AG09309 (cell line): ENCODE measurements around the gene DMPK.

Experiments used
- DNase-seq: peaks from one replicate; pipeline ENCODE4 v3.0.0-alpha.2; 2010; ENCODE audit warnings: low read depth
- H3K4me3 ChIP-seq: 2 replicates; pipeline ENCODE4 v1.5.1; 2011; ENCODE audit warnings: mild to moderate bottlenecking, low read depth, low read length, moderate library complexity; ENCODE audit not compliant: control insufficient read depth
- TF ChIP-seq, protein P1 (sequence below): IDR thresholded peaks from 2 replicates; pipeline ENCODE4 v1.5.1; 2011; ENCODE audit warnings: mild to moderate bottlenecking, low read depth, low read length, inconsistent platforms; ENCODE audit not compliant: insufficient read depth, control insufficient read depth; ENCODE audit errors: missing control alignments

DMPK gene

DNA sequence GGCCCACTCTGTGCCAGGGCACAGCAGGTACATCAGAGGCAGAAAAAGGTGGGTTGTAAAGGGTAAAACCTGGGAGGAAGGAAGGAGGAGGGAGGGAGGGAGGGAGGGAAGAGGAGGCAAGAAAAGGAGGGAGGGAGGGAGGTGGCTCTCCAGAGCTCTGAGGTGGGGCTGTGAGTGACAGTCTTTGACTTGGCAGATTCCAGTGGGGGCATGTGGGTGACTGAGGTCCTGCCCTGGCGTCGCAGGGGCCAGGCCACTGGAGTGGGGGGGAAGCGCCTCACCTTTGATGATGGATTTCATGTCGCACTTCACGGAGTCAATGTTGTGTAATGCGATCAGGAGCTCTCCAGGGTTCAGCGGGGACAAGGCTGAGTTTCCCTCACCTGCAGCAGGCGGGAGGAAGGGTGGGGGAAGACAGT is 38.8 kb upstream of the DMPK start:
- H3K4me3 ChIP-seq = no peak overlapping the region
- TF ChIP-seq, protein P1, sequence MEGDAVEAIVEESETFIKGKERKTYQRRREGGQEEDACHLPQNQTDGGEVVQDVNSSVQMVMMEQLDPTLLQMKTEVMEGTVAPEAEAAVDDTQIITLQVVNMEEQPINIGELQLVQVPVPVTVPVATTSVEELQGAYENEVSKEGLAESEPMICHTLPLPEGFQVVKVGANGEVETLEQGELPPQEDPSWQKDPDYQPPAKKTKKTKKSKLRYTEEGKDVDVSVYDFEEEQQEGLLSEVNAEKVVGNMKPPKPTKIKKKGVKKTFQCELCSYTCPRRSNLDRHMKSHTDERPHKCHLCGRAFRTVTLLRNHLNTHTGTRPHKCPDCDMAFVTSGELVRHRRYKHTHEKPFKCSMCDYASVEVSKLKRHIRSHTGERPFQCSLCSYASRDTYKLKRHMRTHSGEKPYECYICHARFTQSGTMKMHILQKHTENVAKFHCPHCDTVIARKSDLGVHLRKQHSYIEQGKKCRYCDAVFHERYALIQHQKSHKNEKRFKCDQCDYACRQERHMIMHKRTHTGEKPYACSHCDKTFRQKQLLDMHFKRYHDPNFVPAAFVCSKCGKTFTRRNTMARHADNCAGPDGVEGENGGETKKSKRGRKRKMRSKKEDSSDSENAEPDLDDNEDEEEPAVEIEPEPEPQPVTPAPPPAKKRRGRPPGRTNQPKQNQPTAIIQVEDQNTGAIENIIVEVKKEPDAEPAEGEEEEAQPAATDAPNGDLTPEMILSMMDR = no peak
- no peak for DNase-seq

DNA sequence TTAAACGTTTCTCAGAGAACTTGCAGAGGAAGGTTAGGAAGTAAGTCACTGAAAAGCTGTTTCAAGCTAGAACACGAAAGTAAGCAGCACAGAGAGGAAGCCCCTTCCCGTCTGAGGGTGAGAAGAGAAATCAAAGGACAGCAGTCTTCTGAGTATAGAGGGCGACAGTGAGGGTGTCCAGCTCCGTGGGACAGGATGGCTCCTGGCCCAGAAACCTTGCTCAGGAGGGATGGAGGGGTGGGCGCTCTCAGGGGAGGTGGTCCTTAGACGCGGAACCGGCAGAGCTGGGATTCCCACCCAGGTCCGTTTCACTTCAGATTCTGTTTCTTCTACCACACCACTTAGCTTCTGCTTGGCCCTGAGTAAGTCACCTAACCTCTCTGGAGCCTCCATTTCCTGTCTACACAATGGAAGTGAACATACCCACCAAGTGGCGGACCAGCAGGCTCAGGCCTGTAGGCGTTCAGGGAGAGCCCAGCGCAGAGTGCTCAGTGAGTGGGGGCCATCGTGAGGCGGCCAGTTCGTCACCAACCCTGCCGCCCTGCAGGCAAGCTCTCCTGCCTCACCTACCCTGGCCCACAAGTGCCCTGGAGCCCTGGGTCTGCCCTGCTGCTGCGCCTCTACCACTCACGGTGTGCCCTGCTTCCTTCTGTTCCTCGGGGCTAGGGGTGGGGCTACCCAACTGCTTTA is 38.3 kb upstream of the DMPK start:
- H3K4me3 ChIP-seq = no peak overlapping the region
- TF ChIP-seq, protein P1 = no peak
- no peak for DNase-seq

DNA sequence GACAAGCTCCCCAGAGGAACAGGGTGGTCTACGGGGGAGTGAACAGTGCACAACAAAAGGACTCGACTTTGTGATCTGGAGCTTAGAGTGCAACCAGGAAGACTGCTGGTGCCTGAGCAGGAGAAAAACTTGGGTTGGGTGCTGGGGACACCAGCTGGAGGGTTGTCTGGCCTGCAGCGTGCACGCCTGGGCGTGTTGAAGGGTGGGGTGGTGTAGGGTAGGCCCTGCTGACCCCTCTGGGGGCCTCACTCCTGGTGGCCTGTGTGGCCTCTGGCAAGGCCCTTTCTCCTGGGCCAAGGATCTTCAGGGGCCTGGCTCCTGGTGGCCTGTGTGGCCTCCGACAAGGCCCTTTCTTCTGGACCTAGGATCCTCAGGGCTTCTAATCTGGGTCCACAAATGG is 37.5 kb upstream of the DMPK start:
- DNase-seq = no peak
- TF ChIP-seq, protein P1 = no peak
- H3K4me3 ChIP-seq = no peak overlapping the region

DNA sequence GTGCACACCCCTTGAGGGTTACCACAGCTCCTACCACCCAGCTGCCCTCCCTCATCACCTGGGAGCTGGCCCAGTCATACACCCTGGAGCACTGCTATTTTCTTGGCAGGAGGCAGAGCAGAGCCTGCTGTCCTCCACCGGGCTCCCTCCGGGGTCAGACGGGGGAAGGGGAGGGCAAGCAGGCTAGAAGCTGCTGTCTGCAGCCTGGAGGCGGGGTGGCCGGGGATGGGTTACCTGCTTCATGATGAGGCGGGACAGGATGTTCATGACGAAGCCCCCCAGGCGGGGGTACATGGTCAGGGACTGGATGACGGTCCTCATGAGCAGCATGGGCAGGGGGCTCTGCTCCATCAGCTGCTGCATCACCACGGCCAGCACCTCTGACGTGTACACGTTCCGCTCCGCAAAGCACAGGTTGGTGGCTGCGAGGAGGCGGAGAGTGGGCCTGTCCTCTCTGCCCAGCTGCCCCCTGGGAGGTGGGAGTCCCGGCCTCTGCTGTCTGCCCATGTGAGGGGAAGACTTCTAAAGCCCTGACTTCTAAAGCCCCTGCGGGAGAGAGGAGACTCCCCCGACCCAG is 35.5 kb upstream of the DMPK start:
- TF ChIP-seq, protein P1 = no peak
- no peak for DNase-seq
- no peak overlapping the region for H3K4me3 ChIP-seq

DNA sequence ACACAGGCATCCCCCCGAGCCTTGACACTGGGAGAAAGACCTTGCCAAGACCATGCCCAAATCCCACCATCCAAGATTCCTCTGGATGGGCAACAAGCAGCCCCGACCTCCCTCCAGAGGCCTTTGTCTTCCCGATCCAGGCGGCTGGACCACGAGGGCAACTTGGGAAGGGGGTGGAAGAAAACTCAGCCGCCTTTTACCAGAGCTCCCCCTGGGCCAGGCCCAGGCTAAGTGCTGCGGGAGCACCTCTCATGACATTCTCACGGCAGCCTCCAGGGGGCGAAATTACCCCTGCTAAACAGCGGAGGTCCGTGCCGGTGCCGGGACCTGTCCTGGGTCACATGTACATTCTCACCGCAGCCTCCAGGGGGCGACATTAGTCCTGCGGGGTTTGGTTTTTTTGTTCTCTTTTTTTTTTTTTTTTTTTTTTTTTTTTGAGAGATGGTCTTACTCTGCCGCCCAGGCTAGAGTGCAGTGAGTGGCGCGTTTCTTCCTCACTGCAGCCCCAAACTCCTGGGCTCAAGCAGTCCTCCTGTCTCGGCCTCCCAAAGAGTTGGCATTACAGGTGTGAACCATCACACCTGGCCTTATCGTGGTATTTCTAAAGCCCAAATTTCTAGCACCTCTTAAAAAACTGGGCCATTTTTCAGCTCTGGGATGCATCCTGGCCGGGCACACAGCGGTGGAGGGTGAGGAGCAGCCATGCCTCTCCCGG is 34.9 kb upstream of the DMPK start:
- DNase-seq = peak; percentile 60
- H3K4me3 ChIP-seq = no peak overlapping the region

DNA sequence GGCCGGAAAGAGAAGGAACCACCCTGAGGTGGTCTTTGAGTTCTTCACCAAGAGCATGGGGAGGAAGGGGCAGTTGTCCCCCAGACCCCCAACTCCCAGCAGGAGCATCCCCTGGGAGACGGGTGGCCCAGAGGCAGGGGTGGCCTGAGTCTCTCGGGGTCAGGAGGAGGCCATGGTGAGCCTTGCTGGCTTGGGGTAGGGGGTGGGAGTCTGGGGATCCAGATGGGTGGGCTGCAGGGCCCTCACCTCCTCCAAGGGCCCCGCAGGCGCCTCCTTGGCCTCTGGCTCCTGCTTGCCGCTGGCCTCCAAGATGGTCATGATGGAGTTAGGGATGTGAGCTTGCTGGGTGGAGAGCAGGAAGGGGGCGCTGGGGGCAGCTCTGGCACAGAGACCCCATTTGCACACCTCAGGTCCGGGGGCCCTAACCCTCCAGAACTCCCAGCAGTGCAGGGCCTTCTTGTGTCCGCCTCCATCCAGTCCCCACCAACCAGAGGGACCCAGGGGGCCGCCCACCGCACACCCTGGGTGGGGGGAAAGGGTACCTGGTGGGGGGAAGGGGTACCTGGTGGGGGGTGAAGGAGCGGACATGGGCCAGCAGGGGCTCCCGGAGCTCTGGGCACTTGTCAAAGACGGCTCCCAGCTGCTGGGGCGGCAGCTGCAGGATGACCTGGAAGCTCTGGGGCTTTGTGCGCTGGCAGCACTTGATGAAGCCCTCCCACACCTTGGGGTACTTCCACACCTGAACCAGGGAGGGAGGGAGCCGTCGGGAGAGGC is 34.1 kb upstream of the DMPK start:
- TF ChIP-seq, protein P1 = no peak
- no peak overlapping the region for H3K4me3 ChIP-seq
- no peak for DNase-seq

More for the DNA sequence above, 34.9 kb upstream of the DMPK start:
- TF ChIP-seq, protein P1 = peak; percentile 96
